Endothelial cell of umbilical vein (primary cell): ENCODE results near the gene U2AF2. TPM values are rescaled to one million over a fixed set of nuclear protein-coding genes. Genes with fewer than 3 reads are reported as not detected.

ENCODE experiments used
- BruUV-seq: library from RNA; stranded (reverse); fragments of 400-500 nt; replicated peaks from 2 replicates; lab custom pipeline; 2021; lab: Mats Ljungman, UMichigan
- CTCF ChIA-PET: fragments of 300-600, 350-600 bp; sonication (Branson Sonifier 250); formaldehyde crosslinking; loops from one replicate; lab custom pipeline; 2021; ENCODE audit warnings: antibody characterized with exemption, inconsistent platforms; lab: Charles Lee
- POLR2A ChIA-PET: fragments of 300-600, 350-600 bp; sonication (Branson Sonifier 250); formaldehyde crosslinking; loops from one replicate; lab custom pipeline; 2021; ENCODE audit warnings: antibody characterized with exemption, inconsistent platforms; lab: Charles Lee
- DNase-seq: peaks from one replicate; pipeline ENCODE4 v3.0.0-alpha.2; 2011; ENCODE audit warnings: low read depth, low spot score
- FAIRE-seq: peaks from 2 replicates; lab custom pipeline; 2011; peaks lifted over from hg19 to GRCh38; lab: Jason Lieb, UNC
- H2AFZ ChIP-seq: 2 replicates; pipeline ENCODE4 v1.6.0; 2012; ENCODE audit warnings: low read depth, low read length, control low read depth, inconsistent platforms
- H3K27ac ChIP-seq: 2 replicates; pipeline ENCODE4 v1.5.1; 2011; ENCODE audit warnings: low read depth, mild to moderate bottlenecking, control low read depth, low read length, moderate library complexity; ENCODE audit not compliant: insufficient read depth
- H3K27me3 ChIP-seq, 2 experiments: 2 replicates each; pipeline versions ENCODE4 v1.6.0 to v1.6.1; 2011; ENCODE audit warnings: low read length in 2 of 2, mixed read lengths in 1 of 2; ENCODE audit not compliant: control insufficient read depth in 2 of 2, insufficient read depth in 2 of 2
- H3K36me3 ChIP-seq, 2 experiments: 2 replicates in 1 of 2; 3 replicates in 1 of 2; pipeline ENCODE4 v1.5.1; 2011; ENCODE audit warnings: low read length in 2 of 2, mild to moderate bottlenecking in 1 of 2, moderate library complexity in 1 of 2; ENCODE audit not compliant: control insufficient read depth in 2 of 2, insufficient read depth in 2 of 2; ENCODE audit errors: extremely low read depth in 1 of 2
- H3K4me1 ChIP-seq: 3 replicates; pipeline ENCODE4 v1.5.1; 2011; ENCODE audit warnings: mild to moderate bottlenecking, low read length; ENCODE audit not compliant: control insufficient read depth, insufficient read depth; ENCODE audit errors: extremely low read depth
- H3K4me2 ChIP-seq: 2 replicates; pipeline ENCODE4 v1.6.1; 2011; ENCODE audit warnings: low read length, control low read depth, mixed read lengths; ENCODE audit not compliant: insufficient read depth
- H3K4me3 ChIP-seq, 3 experiments: fragments of 200-600 bp in 1 of 3; sonication (generic), shearing (Covaris generic) in 1 of 3; replicated peaks in 1 of 3; 2 replicates each; pipeline ENCODE4 v1.5.1; 2011 to 2016; ENCODE audit warnings: control low read depth in 3 of 3, low read length in 3 of 3, mild to moderate bottlenecking in 2 of 3, inconsistent platforms in 1 of 3, low read depth in 1 of 3, moderate library complexity in 1 of 3; ENCODE audit not compliant: insufficient read depth in 1 of 3
- H3K79me2 ChIP-seq: 2 replicates; pipeline ENCODE4 v1.6.0; 2012; ENCODE audit warnings: low read length, inconsistent platforms; ENCODE audit not compliant: control insufficient read depth, insufficient read depth
- H3K9ac ChIP-seq: replicated peaks from 2 replicates; pipeline ENCODE3; 2011; ENCODE audit warnings: low read length, control low read depth; ENCODE audit not compliant: insufficient read depth; ENCODE audit errors: extremely low read depth
- H3K9me1 ChIP-seq: replicated peaks from 3 replicates; pipeline ENCODE4 v1.6.0; 2011; ENCODE audit warnings: mild to moderate bottlenecking, low read length; ENCODE audit not compliant: control insufficient read depth, insufficient read depth; ENCODE audit errors: extremely low read depth
- H3K9me3 ChIP-seq: replicated peaks from 2 replicates; pipeline ENCODE4 v1.5.1; 2012; ENCODE audit warnings: low read length, inconsistent platforms; ENCODE audit not compliant: control insufficient read depth, insufficient read depth
- H4K20me1 ChIP-seq: replicated peaks from 2 replicates; pipeline ENCODE3; 2011; ENCODE audit warnings: mild to moderate bottlenecking, low read length; ENCODE audit not compliant: control insufficient read depth, insufficient read depth; ENCODE audit errors: extremely low read depth
- CTCF ChIP-seq, 2 donors: IDR thresholded peaks; 1 replicate in 1 of 2; 2 replicates in 1 of 2; pipeline ENCODE4 v1.5.1; 2011; ENCODE audit warnings: low read length in 2 of 2, mild to moderate bottlenecking in 2 of 2, moderate library complexity in 2 of 2, control low read depth in 1 of 2, inconsistent platforms in 1 of 2, low read depth in 1 of 2; ENCODE audit not compliant: insufficient read depth in 1 of 2; ENCODE audit errors: extremely low read depth in 1 of 2
- EZH2 ChIP-seq: IDR thresholded peaks from 2 replicates; pipeline ENCODE4 v1.6.1; 2012; ENCODE audit warnings: borderline replicate concordance, low read depth, mild to moderate bottlenecking, moderate library complexity, low read length, inconsistent platforms; ENCODE audit not compliant: severe bottlenecking
- FOS ChIP-seq: IDR thresholded peaks from 2 replicates; pipeline ENCODE4 v1.6.1; 2011; ENCODE audit warnings: mild to moderate bottlenecking, low read length, moderate library complexity, borderline replicate concordance; ENCODE audit not compliant: insufficient read depth
- GATA2 ChIP-seq: IDR thresholded peaks from 2 replicates; pipeline ENCODE4 v1.7.0; 2011; ENCODE audit warnings: low read depth, mild to moderate bottlenecking, moderate library complexity, mixed read lengths, low read length; ENCODE audit not compliant: insufficient read length, insufficient read depth
- JUN ChIP-seq: IDR thresholded peaks from 2 replicates; pipeline ENCODE4 v1.6.1; 2011; ENCODE audit warnings: borderline replicate concordance, low read depth; ENCODE audit not compliant: insufficient read length, insufficient read depth
- MAX ChIP-seq: IDR thresholded peaks from 2 replicates; pipeline ENCODE4 v1.6.1; 2011; ENCODE audit not compliant: insufficient read depth, insufficient read length
- MYC ChIP-seq: IDR thresholded peaks from one replicate; pipeline ENCODE4 v1.6.1; 2011; ENCODE audit warnings: mild to moderate bottlenecking, low read depth, low read length
- POLR2A ChIP-seq: IDR thresholded peaks from 2 replicates; pipeline ENCODE4 v1.6.1; 2012; ENCODE audit warnings: low read depth, mild to moderate bottlenecking, control low read depth, low read length
- POLR2AphosphoS5 ChIP-seq: IDR thresholded peaks from 2 replicates; pipeline ENCODE4 v1.6.1; 2012; ENCODE audit warnings: low read depth, mild to moderate bottlenecking, control low read depth, low read length, moderate library complexity; ENCODE audit not compliant: insufficient read depth
- dilution Hi-C: fragments of 300-500 bp; cut with MboI; formaldehyde crosslinking; loops from one replicate; pipeline ENCODE4 v1.15.0; 2019; ENCODE audit warnings: low sequenced_read_pairs; ENCODE audit not compliant: extremely low pct_ligation_motif_present
- intact Hi-C: fragments of 100-400 bp; cut with micrococcal nuclease; formaldehyde crosslinking; loops from one replicate; pipeline ENCODE4 v1.10.0; 2022
- polyA plus RNA-seq, 4 experiments: library from polyadenylated mRNA; depleted of rRNA in 3 of 4; stranded (reverse) in 3 of 4; unstranded in 1 of 4; fragments of >200 nt; gene quantifications; 2 replicates each; pipeline versions ENCODE4 v1.2.1 to v1.2.3, GENCODE V29; 2011 to 2012; ENCODE audit warnings: missing spikeins in 1 of 4
- total RNA-seq: library from RNA; stranded (reverse); gene quantifications from 2 replicates; pipeline ENCODE4 v1.2.3, GENCODE V29; 2021

U2AF2 gene
- total and polyA plus RNA-seq, 2 donors (not counting 3 experiments of a cell fraction or from before 2014, with no cell fraction given), result 183 to 259 TPM

- no peak overlapping the region for H2AFZ ChIP-seq
- H3K4me2 ChIP-seq, result no peak overlapping the region
- H3K27ac ChIP-seq, result no peak overlapping the region
- peaks cover 29% of the 10 kb centered on the region for H3K79me2 ChIP-seq
- H3K9ac ChIP-seq, result no peak overlapping the region
- no peaks in the 10 kb centered on the region for H3K27me3 ChIP-seq
- dilution Hi-C loops (no loop called here), intact Hi-C loops (no loop called here)
- FAIRE-seq (no peak), DNase-seq (no peak)
- ChIA-PET CTCF (interaction anchor here (1.0 kb wide), 1 partner anchor 16 kb away, joined by 3 read pairs; no protein-coding TSS in a partner anchor), POLR2A (no interaction called here)
- peaks cover 3 to 54% of the 10 kb centered on the region in 2 experiments for H3K36me3 ChIP-seq
- TF ChIP-seq EZH2, result no peak
- TF ChIP-seq POLR2AphosphoS5, result no peak
- TF ChIP-seq FOS, result no peak
- no peak for TF ChIP-seq CTCF (IDR thresholded peaks at IDR 0.05; ENCODE audit: extremely low read depth in 1 of 2, insufficient read depth in 1 of 2, low read depth in 1 of 2, low read length in 2 of 2)
- no peak for TF ChIP-seq JUN
- TF ChIP-seq POLR2A, result no peak
- TF ChIP-seq MYC, result no peak
- no peak for TF ChIP-seq GATA2
- TF ChIP-seq MAX, result no peak
- no TSS peak for BruUV-seq
- no peaks in the 10 kb centered on the region for H3K9me3 ChIP-seq
- H3K9me1 ChIP-seq, result no peaks in the 10 kb centered on the region
- no peak overlapping the region for H3K4me3 ChIP-seq
- no peaks in the 10 kb centered on the region for H4K20me1 ChIP-seq
- H3K4me1 ChIP-seq, result no peaks in the 10 kb centered on the region
Measured at GRCh38 chr19:55687281-55688201, 32.7 kb downstream of the U2AF2 start.
